Caco-2 (cell line): ENCODE results near the gene GPR34. TPM values are rescaled to one million over a fixed set of nuclear protein-coding genes. Genes with fewer than 3 reads are reported as not detected.
A peak's percentile ranks its signal among the peaks of the same experiment; 100 is the strongest.

Experiments used
- BruUV-seq: library from RNA; stranded (reverse); fragments of 400-500 nt; replicated peaks from 2 replicates; lab custom pipeline; 2021; lab: Mats Ljungman, UMichigan
- CTCF ChIA-PET: fragments of 300-600 bp; sonication (Branson Sonifier 250); formaldehyde crosslinking; loops from one replicate; lab custom pipeline; 2022; ENCODE audit warnings: antibody characterized with exemption; lab: Charles Lee
- POLR2A ChIA-PET: fragments of 300-600 bp; sonication (Branson Sonifier 250); formaldehyde crosslinking; loops from one replicate; lab custom pipeline; 2022; ENCODE audit warnings: antibody characterized with exemption; lab: Charles Lee
- DNase-seq, 2 experiments: peaks; one replicate each; pipeline versions ENCODE4 v3.0.0 to v3.0.0-alpha.2; 2020 to 2022
- H3K27me3 ChIP-seq: replicated peaks from 2 replicates; pipeline ENCODE4 v1.6.0; 2011; ENCODE audit warnings: low read length; ENCODE audit not compliant: control insufficient read depth, insufficient read depth
- H3K36me3 ChIP-seq: 2 replicates; pipeline ENCODE4 v1.5.1; 2011; ENCODE audit warnings: low read length; ENCODE audit not compliant: control insufficient read depth, insufficient read depth
- H3K4me1 ChIP-seq: fragments of 250-450 bp; sonication (Bioruptor Pico); 2 replicates; pipeline ENCODE4 v1.5.1; 2020; ENCODE audit warnings: mild to moderate bottlenecking
- H3K4me3 ChIP-seq: 2 replicates; pipeline ENCODE4 v1.5.1; 2011; ENCODE audit warnings: low read depth, mild to moderate bottlenecking, control low read depth, low read length
- H3K9me3 ChIP-seq: fragments of 250-450 bp; sonication (Bioruptor Pico); 2 replicates; pipeline ENCODE4 v1.5.1; 2020; ENCODE audit warnings: mild to moderate bottlenecking, moderate library complexity
- H3K27ac Mint-ChIP-seq: one replicate; pipeline ENCODE4 v1.8.0; 2022; ENCODE audit warnings: mixed read lengths; ENCODE audit not compliant: unreplicated experiment
- H3K27me3 Mint-ChIP-seq: one replicate; pipeline ENCODE4 v1.8.0; 2022; ENCODE audit warnings: mixed read lengths; ENCODE audit not compliant: insufficient read depth, unreplicated experiment
- H3K36me3 Mint-ChIP-seq: one replicate; pipeline ENCODE4 v1.8.0; 2022; ENCODE audit warnings: mild to moderate bottlenecking, mixed read lengths; ENCODE audit not compliant: insufficient read depth, unreplicated experiment
- H3K4me1 Mint-ChIP-seq: one replicate; pipeline ENCODE4 v1.8.0; 2022; ENCODE audit warnings: low read depth, mixed read lengths; ENCODE audit not compliant: unreplicated experiment
- H3K4me3 Mint-ChIP-seq: one replicate; pipeline ENCODE4 v1.8.0; 2022; ENCODE audit warnings: mild to moderate bottlenecking, moderate library complexity, mixed read lengths; ENCODE audit not compliant: unreplicated experiment
- H3K9me3 Mint-ChIP-seq: one replicate; pipeline ENCODE4 v1.8.0; 2022; ENCODE audit warnings: mixed read lengths; ENCODE audit not compliant: unreplicated experiment
- CTCF ChIP-seq, 2 experiments: fragments of 200-600 bp in 1 of 2; IDR thresholded peaks; 1 replicate in 1 of 2; 2 replicates in 1 of 2; pipeline versions ENCODE4 v1.5.1 to v1.8.0; 2011 to 2022; ENCODE audit warnings: antibody characterized with exemption in 1 of 2, control low read depth in 1 of 2, inconsistent platforms in 1 of 2, low read depth in 1 of 2, low read length in 1 of 2, mild to moderate bottlenecking in 1 of 2, moderate library complexity in 1 of 2; ENCODE audit not compliant: insufficient read depth in 1 of 2, severe bottlenecking in 1 of 2, unreplicated experiment in 1 of 2
- intact Hi-C: fragments of 100-400 bp; cut with micrococcal nuclease; formaldehyde crosslinking; loops from one replicate; pipeline ENCODE4 v1.10.0; 2022; ENCODE audit not compliant: unreplicated experiment
- total RNA-seq: library from RNA; stranded (reverse); gene quantifications from 2 replicates; pipeline ENCODE4 v1.2.3, GENCODE V29; 2022

GPR34 gene
- total RNA-seq, 1 experiment from 2014 or later = not detected

DNA sequence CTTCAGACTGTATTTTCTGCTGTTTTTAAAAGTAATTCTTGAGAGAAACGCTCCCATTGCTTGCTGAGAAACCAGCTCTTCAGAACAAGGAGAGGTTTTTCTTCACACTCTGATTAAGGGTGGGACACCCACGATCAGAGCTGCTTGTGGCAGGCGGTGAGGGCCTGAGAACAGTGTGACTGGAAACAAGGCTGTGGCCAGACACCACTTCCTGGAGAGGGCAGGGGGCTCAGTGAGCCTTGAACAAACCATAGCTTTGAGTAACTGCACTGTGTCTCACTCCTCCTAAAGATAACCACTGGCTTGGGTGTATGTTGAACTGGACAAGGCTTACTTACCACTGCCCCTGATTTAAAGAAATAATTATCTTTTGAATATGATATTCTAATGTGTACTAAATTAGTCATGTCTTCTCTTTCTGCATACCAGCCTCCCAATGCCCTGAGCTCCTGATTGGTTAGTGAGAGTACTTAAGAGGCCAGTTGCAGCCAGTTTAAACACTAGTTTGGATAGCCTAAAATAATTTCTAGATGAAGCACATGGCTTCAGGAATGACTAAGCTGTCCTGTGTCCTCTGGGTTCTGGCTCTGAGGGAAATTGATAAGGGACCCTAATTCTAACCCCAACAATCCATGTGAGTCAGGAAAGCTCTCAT lies 31.5 kb downstream of the GPR34 start:
- no peak for TF ChIP-seq CTCF (IDR thresholded peaks at IDR 0.05; ENCODE audit: insufficient read depth in 1 of 2, low read depth in 1 of 2, low read length in 1 of 2, severe bottlenecking in 1 of 2, unreplicated experiment in 1 of 2)
- Histone ChIP-seq H3K36me3 (no peaks in the 10 kb centered on the region), H3K4me1 (peaks cover 20% of the 10 kb centered on the region), H3K9me3 (peaks cover 5% of the 10 kb centered on the region; the same call in 1 of the 2 replicates), H3K4me3 (no peak overlapping the region), H3K27me3 (no peaks in the 10 kb centered on the region)
- H3K9me3 Mint-ChIP-seq = no peaks in the 10 kb centered on the region
- BruUV-seq = no TSS peak
- peaks cover 36% of the 10 kb centered on the region for H3K36me3 Mint-ChIP-seq
- no peak overlapping the region for H3K4me3 Mint-ChIP-seq
- intact Hi-C loops = no loop called here
- ChIA-PET POLR2A (no interaction called here), CTCF (no interaction called here)
- H3K27me3 Mint-ChIP-seq = no peaks in the 10 kb centered on the region
- DNase-seq = no peak
- H3K27ac Mint-ChIP-seq = peak overlapping the region; percentile 41
- peaks cover 20% of the 10 kb centered on the region for H3K4me1 Mint-ChIP-seq

- no peak for TF ChIP-seq CTCF (IDR thresholded peaks at IDR 0.05; ENCODE audit: insufficient read depth in 1 of 2, low read depth in 1 of 2, low read length in 1 of 2, severe bottlenecking in 1 of 2, unreplicated experiment in 1 of 2)
- no peak overlapping the region for H3K4me3 ChIP-seq
- intact Hi-C loops = no loop called here
- no TSS peak for BruUV-seq
- H3K36me3 ChIP-seq = no peaks in the 10 kb centered on the region
- no peaks in the 10 kb centered on the region for H3K27me3 ChIP-seq
- H3K9me3 ChIP-seq = peaks cover 5% of the 10 kb centered on the region; the same call in 1 of the 2 replicates
- CTCF ChIA-PET = no interaction called here
- H3K27me3 Mint-ChIP-seq = no peaks in the 10 kb centered on the region
- H3K27ac Mint-ChIP-seq = no peak overlapping the region
- POLR2A ChIA-PET = no interaction called here
- peaks cover 20% of the 10 kb centered on the region for H3K4me1 ChIP-seq
- no peak for DNase-seq
- no peak overlapping the region for H3K4me3 Mint-ChIP-seq
- H3K4me1 Mint-ChIP-seq = peaks cover 19% of the 10 kb centered on the region
- H3K36me3 Mint-ChIP-seq = peaks cover 32% of the 10 kb centered on the region
- no peaks in the 10 kb centered on the region for H3K9me3 Mint-ChIP-seq
Measured at GRCh38 chrX:41721590-41721989, 32.8 kb downstream of the GPR34 start.

DNA sequence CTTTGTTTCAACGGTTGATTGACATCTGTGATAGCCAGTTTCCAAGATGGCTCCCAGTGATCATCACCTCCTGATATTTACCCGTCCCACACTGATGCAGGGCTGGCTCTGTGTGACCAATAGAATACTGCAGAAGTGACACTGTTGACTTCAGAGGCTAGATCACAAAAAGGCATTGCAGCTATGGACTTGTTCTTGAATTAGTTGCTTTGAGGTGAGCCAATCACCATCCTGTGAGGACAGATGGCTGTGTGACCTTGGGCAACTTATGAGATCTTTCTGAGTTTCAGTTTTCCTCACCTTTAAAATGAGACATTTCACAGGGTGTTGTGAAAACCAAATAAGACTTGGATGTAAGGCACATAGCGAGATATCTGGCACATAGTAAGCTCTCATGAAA lies 33.4 kb downstream of the GPR34 start:
- no TSS peak for BruUV-seq

More for the DNA sequence above, 33.4 kb downstream of the GPR34 start:
- Histone ChIP-seq H3K27me3 (no peaks in the 10 kb centered on the region), H3K36me3 (no peaks in the 10 kb centered on the region), H3K4me3 (no peak overlapping the region), H3K9me3 (peaks cover 5% of the 10 kb centered on the region; the same call in 1 of the 2 replicates), H3K4me1 (peaks cover 20% of the 10 kb centered on the region)
- intact Hi-C loops = no loop called here
- H3K9me3 Mint-ChIP-seq = no peaks in the 10 kb centered on the region
- no peak for DNase-seq
- no peak for TF ChIP-seq CTCF (IDR thresholded peaks at IDR 0.05; ENCODE audit: insufficient read depth in 1 of 2, low read depth in 1 of 2, low read length in 1 of 2, severe bottlenecking in 1 of 2, unreplicated experiment in 1 of 2)
- CTCF ChIA-PET = no interaction called here
- H3K36me3 Mint-ChIP-seq = peaks cover 25% of the 10 kb centered on the region
- H3K27ac Mint-ChIP-seq = no peak overlapping the region
- H3K27me3 Mint-ChIP-seq = no peaks in the 10 kb centered on the region
- no peak overlapping the region for H3K4me3 Mint-ChIP-seq
- POLR2A ChIA-PET = no interaction called here
- peaks cover 13% of the 10 kb centered on the region for H3K4me1 Mint-ChIP-seq
